ENCODE measurements around the gene SYT17. TPM values are rescaled to one million over a fixed set of nuclear protein-coding genes. Genes with fewer than 3 reads are reported as not detected.

The SYT17 gene
- total RNA-seq, 2 donors from 2014 or later: 3.9 to 9.2 TPM

GRCh38 chr16:19252904-19253303 is 84.9 kb downstream of the SYT17 start:
- H3K36me3 ChIP-seq (replicated peaks in 1 of 2; ENCODE audit: insufficient read depth in 1 of 2, low read depth in 2 of 2): no peaks in the 10 kb centered on the region
- no peak overlapping the region for H3K4me3 ChIP-seq
- DNase-seq (no peak), ATAC-seq (no peak)
- H3K9me3 ChIP-seq: no peaks in the 10 kb centered on the region
- H3K27ac ChIP-seq: no peak overlapping the region
- TF ChIP-seq CTCF (IDR thresholded peaks at IDR 0.05): no peak
- no peak for TF ChIP-seq POLR2A (IDR thresholded peaks at IDR 0.05)
- intact Hi-C loops (cut with DNase I): no loop called here
- H3K27me3 ChIP-seq: no peaks in the 10 kb centered on the region
- WGBS, 2 donors: 67 to 79% methylated on average over 2 of the region's 2 CpGs
- H3K4me1 ChIP-seq: no peaks in the 10 kb centered on the region

GRCh38 chr16:19254611-19255010 is 86.6 kb downstream of the SYT17 start:
- TF ChIP-seq CTCF (IDR thresholded peaks at IDR 0.05) (no peak), POLR2A (IDR thresholded peaks at IDR 0.05) (no peak)
- H3K4me3 ChIP-seq: no peak overlapping the region
- intact Hi-C loops (cut with DNase I): no loop called here
- no peak for DNase-seq
- no peaks in the 10 kb centered on the region for H3K4me1 ChIP-seq
- WGBS, 2 donors: 68 to 74% methylated on average over 4 of the region's 4 CpGs
- H3K27ac ChIP-seq: no peak overlapping the region
- H3K27me3 ChIP-seq: no peaks in the 10 kb centered on the region
- H3K36me3 ChIP-seq (replicated peaks in 1 of 2; ENCODE audit: insufficient read depth in 1 of 2, low read depth in 2 of 2): no peaks in the 10 kb centered on the region
- ATAC-seq: no peak
- no peaks in the 10 kb centered on the region for H3K9me3 ChIP-seq

GRCh38 chr16:19264123-19264673 is 96.2 kb downstream of the SYT17 start:
- DNase-seq (no peak), ATAC-seq (no peak)
- H3K9me3 ChIP-seq: no peaks in the 10 kb centered on the region
- 89 to 93% methylated on average over 4 of the region's 4 CpGs for WGBS, 2 donors
- no peaks in the 10 kb centered on the region for H3K27me3 ChIP-seq
- no peaks in the 10 kb centered on the region for H3K4me1 ChIP-seq
- no peak overlapping the region for H3K4me3 ChIP-seq
- H3K27ac ChIP-seq: no peak overlapping the region
- intact Hi-C loops (cut with DNase I): no loop called here
- no peaks in the 10 kb centered on the region for H3K36me3 ChIP-seq (replicated peaks in 1 of 2; ENCODE audit: insufficient read depth in 1 of 2, low read depth in 2 of 2)
- no peak for TF ChIP-seq POLR2A (IDR thresholded peaks at IDR 0.05)
- TF ChIP-seq CTCF (IDR thresholded peaks at IDR 0.05): no peak

GRCh38 chr16:19265380-19265930 is 97.4 kb downstream of the SYT17 start:
- intact Hi-C loops (cut with DNase I): no loop called here
- no peaks in the 10 kb centered on the region for H3K9me3 ChIP-seq
- ATAC-seq (no peak), DNase-seq (no peak)
- no peak overlapping the region for H3K4me3 ChIP-seq
- no peaks in the 10 kb centered on the region for H3K4me1 ChIP-seq
- no peaks in the 10 kb centered on the region for H3K36me3 ChIP-seq (replicated peaks in 1 of 2; ENCODE audit: insufficient read depth in 1 of 2, low read depth in 2 of 2)
- no peaks in the 10 kb centered on the region for H3K27me3 ChIP-seq
- TF ChIP-seq POLR2A (IDR thresholded peaks at IDR 0.05): no peak
- no peak for TF ChIP-seq CTCF (IDR thresholded peaks at IDR 0.05)
- 70 to 78% methylated on average over 9 of the region's 9 CpGs for WGBS, 2 donors
- no peak overlapping the region for H3K27ac ChIP-seq

GRCh38 chr16:19266774-19267173 is 98.7 kb downstream of the SYT17 start:
- Histone ChIP-seq H3K4me1 (no peaks in the 10 kb centered on the region), H3K36me3 (replicated peaks in 1 of 2; ENCODE audit: insufficient read depth in 1 of 2, low read depth in 2 of 2) (no peaks in the 10 kb centered on the region), H3K27me3 (no peaks in the 10 kb centered on the region), H3K27ac (no peak overlapping the region), H3K9me3 (no peaks in the 10 kb centered on the region), H3K4me3 (no peak overlapping the region)
- DNase-seq (no peak), ATAC-seq (no peak)
- TF ChIP-seq CTCF (IDR thresholded peaks at IDR 0.05) (no peak), POLR2A (IDR thresholded peaks at IDR 0.05) (no peak)
- whole genome bisulfite sequencing, 2 donors: 81 to 93% methylated on average over 10 to 11 of the region's 11 CpGs
- intact Hi-C loops (cut with DNase I): no loop called here

Data from body of pancreas (tissue), 4 donors.